Hematopoietic multipotent progenitor cell treated with erythropoietin and hydrocortisone succinate and interleukin-3 and kit ligand, for 15 days (in vitro differentiated cells): ENCODE measurements around the gene AGAP3.

Experiments used
- DNase-seq: peaks from one replicate; pipeline ENCODE4 v3.0.0-alpha.2; 2015; ENCODE audit warnings: low spot score

AGAP3 gene

GRCh38 chr7:151057989-151058780 lies 28.1 kb upstream of the AGAP3 start:
- DNase-seq, result peak; percentile 98

GRCh38 chr7:151058781-151059366 lies 27.4 kb upstream of the AGAP3 start:
- peak; percentile 28 for DNase-seq

GRCh38 chr7:151059367-151060112 lies 26.7 kb upstream of the AGAP3 start, which contains the start of gene SLC4A2:
Gene SLC4A2 (plus strand): TSS chr7:151059589. CDS start chr7:151061988, 2,399 bp downstream.
- peak; percentile 37 for DNase-seq

GRCh38 chr7:151060113-151060415 lies 26.2 kb upstream of the AGAP3 start:
- DNase-seq, result no peak

- peak; percentile 32 for DNase-seq
Observed at GRCh38 chr7:151060416-151061212, 25.7 kb upstream of the AGAP3 start.

- no peak for DNase-seq
Observed at GRCh38 chr7:151061213-151062110, 24.8 kb upstream of the AGAP3 start.

GRCh38 chr7:151062111-151062398 lies 24.2 kb upstream of the AGAP3 start:
- DNase-seq, result no peak

- DNase-seq, result no peak
Observed at GRCh38 chr7:151062399-151063211, 23.7 kb upstream of the AGAP3 start.

GRCh38 chr7:151063212-151063561 lies 23.1 kb upstream of the AGAP3 start:
- DNase-seq, result no peak

GRCh38 chr7:151064454-151064853 lies 21.8 kb upstream of the AGAP3 start:
- DNase-seq, result no peak

- no peak for DNase-seq
Observed at GRCh38 chr7:151064993-151065392, 21.3 kb upstream of the AGAP3 start.

GRCh38 chr7:151065516-151065915 lies 20.8 kb upstream of the AGAP3 start:
- no peak for DNase-seq

GRCh38 chr7:151066273-151066974 lies 19.9 kb upstream of the AGAP3 start:
- no peak for DNase-seq

GRCh38 chr7:151068069-151068773 lies 18.1 kb upstream of the AGAP3 start:
- DNase-seq, result no peak

- DNase-seq, result no peak
Observed at GRCh38 chr7:151069841-151070573, 16.3 kb upstream of the AGAP3 start.

GRCh38 chr7:151070574-151070960 lies 15.7 kb upstream of the AGAP3 start:
- DNase-seq, result no peak

- DNase-seq, result no peak
Observed at GRCh38 chr7:151071032-151071866, 15.0 kb upstream of the AGAP3 start.

GRCh38 chr7:151073990-151074389 lies 12.3 kb upstream of the AGAP3 start:
- no peak for DNase-seq
